ENCODE data around the gene KIF5C.
"Not testable (repeated sequence)": the region's sequence is repeated elsewhere in the genome, so short reads cannot be mapped to it uniquely, and the experiment has no call there.

DNA sequence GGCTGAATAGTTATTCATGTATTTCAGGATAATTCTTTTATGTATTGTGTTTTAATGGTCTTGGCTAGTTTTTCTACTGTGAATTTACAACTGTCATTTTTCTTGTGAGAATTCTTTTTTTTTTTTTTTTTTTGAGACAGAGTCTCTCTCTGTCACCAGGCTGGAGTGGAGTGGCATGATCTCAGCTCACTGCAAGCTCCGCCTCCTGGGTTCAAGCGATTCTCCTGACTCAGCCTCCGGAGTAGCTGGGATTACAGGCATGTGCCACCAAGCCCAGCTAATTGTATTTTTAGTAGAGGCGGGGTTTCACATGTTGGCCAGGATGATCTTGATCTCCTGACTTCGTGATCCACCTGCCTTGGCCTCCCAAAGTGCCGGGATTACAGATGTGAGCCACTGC is 12.5 kb upstream of the KIF5C start:
- not testable (repeated sequence) for TF ChIP-seq CTCF (conservative IDR thresholded peaks at IDR 0.05); ZFX (IDR thresholded peaks at IDR 0.05)

Data from C4-2B (cell line).